ENCODE data around the gene SLC28A2. TPM values are rescaled to one million over a fixed set of nuclear protein-coding genes. Genes with fewer than 3 reads are reported as not detected.

Gene SLC28A2
- polyA plus RNA-seq, 1 donor (not counting 4 experiments of a cell fraction or from before 2014, with no cell fraction given) = not detected

DNA sequence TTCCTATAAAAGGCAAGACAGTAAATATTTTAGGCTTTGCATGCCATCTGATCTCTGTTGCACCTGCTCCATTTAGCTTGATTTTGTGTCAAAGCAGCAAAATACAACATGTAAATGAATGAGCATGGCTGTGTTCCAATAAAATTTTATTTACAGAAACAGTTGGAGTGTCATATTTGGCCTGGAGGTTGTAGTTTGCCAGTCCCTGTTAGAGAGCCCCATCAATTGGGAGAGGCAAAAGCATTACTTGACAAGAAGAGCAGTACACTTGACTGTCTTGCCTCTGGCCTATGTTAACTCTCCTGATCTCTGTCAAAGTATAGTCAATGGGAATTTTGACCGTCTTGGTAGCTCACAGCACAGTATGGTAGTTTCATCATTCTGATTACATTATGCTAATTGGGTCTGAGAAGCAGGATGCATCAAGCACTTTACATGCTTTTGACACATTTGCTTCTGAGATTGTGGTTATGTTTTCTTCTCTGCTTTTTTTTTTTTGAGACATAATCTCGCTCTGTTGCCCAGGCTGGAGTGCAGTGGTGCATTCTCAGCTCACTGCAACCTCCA lies 35.4 kb downstream of the SLC28A2 start:
- Histone ChIP-seq H3K27me3 (ENCODE audit: control insufficient read depth, extremely low read depth, insufficient read depth, low read length) (no peaks in the 10 kb centered on the region), H3K9ac (ENCODE audit: control insufficient read depth, extremely low read depth, insufficient read depth, low read length) (no peak overlapping the region), H3K79me2 (ENCODE audit: control insufficient read depth, insufficient read depth, low read length) (no peaks in the 10 kb centered on the region), H3K27ac (ENCODE audit: control insufficient read depth, insufficient read depth, low read length) (no peak overlapping the region), H3K36me3 (ENCODE audit: control insufficient read depth in 2 of 2, extremely low read depth in 1 of 2, insufficient read depth in 2 of 2, low read length in 2 of 2) (no peaks in the 10 kb centered on the region), H2AFZ (ENCODE audit: control insufficient read depth, low read length) (no peak overlapping the region), H3K9me3 (ENCODE audit: control insufficient read depth, low read depth, low read length) (no peaks in the 10 kb centered on the region), H3K4me1 (ENCODE audit: control insufficient read depth, extremely low read depth, insufficient read depth, low read length) (no peaks in the 10 kb centered on the region), H3K4me3 (ENCODE audit: control insufficient read depth in 2 of 3, extremely low read depth in 1 of 3, insufficient read depth in 2 of 3, low read depth in 1 of 3, low read length in 3 of 3) (no peak overlapping the region), H3K4me2 (ENCODE audit: control insufficient read depth, extremely low read depth, insufficient read depth, low read depth, low read length) (no peak overlapping the region), H4K20me1 (ENCODE audit: control insufficient read depth, extremely low read depth, insufficient read depth, low read length) (no peaks in the 10 kb centered on the region), H3K9me1 (ENCODE audit: control insufficient read depth, extremely low read depth, insufficient read depth, low read length) (no peaks in the 10 kb centered on the region)
- no peak for FAIRE-seq
- DNase-seq (ENCODE audit: low read depth, low spot score) = no peak
- TF ChIP-seq, protein P1, sequence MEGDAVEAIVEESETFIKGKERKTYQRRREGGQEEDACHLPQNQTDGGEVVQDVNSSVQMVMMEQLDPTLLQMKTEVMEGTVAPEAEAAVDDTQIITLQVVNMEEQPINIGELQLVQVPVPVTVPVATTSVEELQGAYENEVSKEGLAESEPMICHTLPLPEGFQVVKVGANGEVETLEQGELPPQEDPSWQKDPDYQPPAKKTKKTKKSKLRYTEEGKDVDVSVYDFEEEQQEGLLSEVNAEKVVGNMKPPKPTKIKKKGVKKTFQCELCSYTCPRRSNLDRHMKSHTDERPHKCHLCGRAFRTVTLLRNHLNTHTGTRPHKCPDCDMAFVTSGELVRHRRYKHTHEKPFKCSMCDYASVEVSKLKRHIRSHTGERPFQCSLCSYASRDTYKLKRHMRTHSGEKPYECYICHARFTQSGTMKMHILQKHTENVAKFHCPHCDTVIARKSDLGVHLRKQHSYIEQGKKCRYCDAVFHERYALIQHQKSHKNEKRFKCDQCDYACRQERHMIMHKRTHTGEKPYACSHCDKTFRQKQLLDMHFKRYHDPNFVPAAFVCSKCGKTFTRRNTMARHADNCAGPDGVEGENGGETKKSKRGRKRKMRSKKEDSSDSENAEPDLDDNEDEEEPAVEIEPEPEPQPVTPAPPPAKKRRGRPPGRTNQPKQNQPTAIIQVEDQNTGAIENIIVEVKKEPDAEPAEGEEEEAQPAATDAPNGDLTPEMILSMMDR (optimal IDR thresholded peaks at IDR 0.05 in 1 of 3, IDR thresholded peaks at IDR 0.05 in 1 of 3, conservative IDR thresholded peaks at IDR 0.05 in 1 of 3; ENCODE audit: extremely low read depth in 1 of 3, insufficient read depth in 2 of 3, low read length in 3 of 3) = no peak
- TF ChIP-seq EZH2 (IDR thresholded peaks at IDR 0.05; ENCODE audit: low read length) = no peak
- dilution Hi-C loops (cut with MboI; ENCODE audit: extremely low pct_ligation_motif_present, low sequenced_read_pairs) = no loop called here

DNA sequence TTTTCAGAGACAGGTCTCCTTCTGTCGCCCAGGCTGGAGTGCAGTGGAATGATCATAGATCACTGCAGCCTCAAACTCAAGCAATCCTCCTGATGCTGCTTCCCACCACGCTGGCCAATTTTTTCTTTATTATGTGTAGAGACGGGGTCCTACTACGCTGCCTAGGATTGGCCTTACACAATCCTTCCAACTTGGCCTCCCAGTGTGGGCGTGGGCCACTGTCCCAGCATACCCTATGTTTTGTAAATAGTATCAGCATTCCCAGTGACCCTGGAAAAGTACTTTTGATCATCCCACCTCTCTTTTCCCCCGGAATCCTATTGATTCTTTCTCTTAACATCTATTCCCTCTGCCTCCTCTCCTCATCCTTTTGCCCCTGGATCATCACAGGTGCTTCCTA lies 36.9 kb downstream of the SLC28A2 start:
- no peaks in the 10 kb centered on the region for H3K9me1 ChIP-seq (ENCODE audit: control insufficient read depth, extremely low read depth, insufficient read depth, low read length)
- no peaks in the 10 kb centered on the region for H3K27me3 ChIP-seq (ENCODE audit: control insufficient read depth, extremely low read depth, insufficient read depth, low read length)
- H3K79me2 ChIP-seq (ENCODE audit: control insufficient read depth, insufficient read depth, low read length) = no peaks in the 10 kb centered on the region
- H4K20me1 ChIP-seq (ENCODE audit: control insufficient read depth, extremely low read depth, insufficient read depth, low read length) = no peaks in the 10 kb centered on the region
- FAIRE-seq (no peak), DNase-seq (ENCODE audit: low read depth, low spot score) (no peak)
- no peak overlapping the region for H2AFZ ChIP-seq (ENCODE audit: control insufficient read depth, low read length)
- no peaks in the 10 kb centered on the region for H3K36me3 ChIP-seq (ENCODE audit: control insufficient read depth in 2 of 2, extremely low read depth in 1 of 2, insufficient read depth in 2 of 2, low read length in 2 of 2)
- H3K27ac ChIP-seq (ENCODE audit: control insufficient read depth, insufficient read depth, low read length) = no peak overlapping the region
- no peak overlapping the region for H3K9ac ChIP-seq (ENCODE audit: control insufficient read depth, extremely low read depth, insufficient read depth, low read length)
- TF ChIP-seq, protein P1 (optimal IDR thresholded peaks at IDR 0.05 in 1 of 3, IDR thresholded peaks at IDR 0.05 in 1 of 3, conservative IDR thresholded peaks at IDR 0.05 in 1 of 3; ENCODE audit: extremely low read depth in 1 of 3, insufficient read depth in 2 of 3, low read length in 3 of 3) = no peak
- TF ChIP-seq EZH2 (IDR thresholded peaks at IDR 0.05; ENCODE audit: low read length) = no peak
- dilution Hi-C loops (cut with MboI; ENCODE audit: extremely low pct_ligation_motif_present, low sequenced_read_pairs) = no loop called here
- no peak overlapping the region for H3K4me3 ChIP-seq (ENCODE audit: control insufficient read depth in 2 of 3, extremely low read depth in 1 of 3, insufficient read depth in 2 of 3, low read depth in 1 of 3, low read length in 3 of 3)
- no peaks in the 10 kb centered on the region for H3K4me1 ChIP-seq (ENCODE audit: control insufficient read depth, extremely low read depth, insufficient read depth, low read length)
- no peaks in the 10 kb centered on the region for H3K9me3 ChIP-seq (ENCODE audit: control insufficient read depth, low read depth, low read length)
- no peak overlapping the region for H3K4me2 ChIP-seq (ENCODE audit: control insufficient read depth, extremely low read depth, insufficient read depth, low read depth, low read length)
